Transverse colon (tissue), 4 donors: ENCODE data around the gene FCMR. TPM values are rescaled to one million over a fixed set of nuclear protein-coding genes. Genes with fewer than 3 reads are reported as not detected.

Experiments
- DNase-seq: peaks from one replicate; pipeline ENCODE4 v3.0.0-alpha.2; 2019
- H3K27ac ChIP-seq, 4 donors: fragments of 200-600 bp; sonication (generic); 2 replicates each; pipeline ENCODE4 v1.5.1; 2016 to 2018; ENCODE audit warnings: inconsistent platforms in 4 of 4
- H3K27me3 ChIP-seq: fragments of 200-600 bp; sonication (generic); 2 replicates; pipeline ENCODE4 v1.5.1; 2017; ENCODE audit warnings: inconsistent platforms
- H3K36me3 ChIP-seq, 4 donors: fragments of 200-600 bp; sonication (generic); 2 replicates each; pipeline ENCODE4 v1.5.1; 2017 to 2019; ENCODE audit warnings: inconsistent platforms in 4 of 4
- H3K4me1 ChIP-seq, 4 donors: fragments of 200-600 bp; sonication (generic); 2 replicates each; pipeline ENCODE4 v1.5.1; 2017 to 2020; ENCODE audit warnings: inconsistent platforms in 4 of 4
- H3K4me3 ChIP-seq, 4 donors: fragments of 200-600 bp; sonication (generic); 1 replicate in 1 of 4; 2 replicates in 3 of 4; pipeline versions ENCODE4 v1.5.1 to v1.6.1; 2017 to 2019; ENCODE audit warnings: inconsistent platforms in 4 of 4
- H3K9me3 ChIP-seq, 2 donors: fragments of 200-600 bp; sonication (generic); 2 replicates each; pipeline ENCODE4 v1.5.1; 2017 to 2019; ENCODE audit warnings: inconsistent platforms in 2 of 2
- EP300 ChIP-seq: sonication (generic); formaldehyde crosslinking; IDR thresholded peaks from one replicate; pipeline ENCODE4 v1.6.1; 2017; ENCODE audit warnings: antibody characterized with exemption, low read depth
- POLR2A ChIP-seq: fragments of 450-650 bp; IDR thresholded peaks from one replicate; pipeline ENCODE4 v1.6.1; 2016; ENCODE audit warnings: antibody characterized with exemption, mild to moderate bottlenecking, moderate library complexity
- POLR2AphosphoS5 ChIP-seq, 3 donors: sonication (generic); formaldehyde crosslinking; IDR thresholded peaks; one replicate each; pipeline ENCODE4 v1.6.1; 2016; ENCODE audit warnings: antibody characterized with exemption in 3 of 3
- WGBS, 2 donors: methylation state at CpG; one replicate each; pipeline ENCODE4 v1.1.5; 2018; ENCODE audit warnings: low coverage in 1 of 2; 5-methylcytosine and 5-hydroxymethylcytosine counted together
- in situ Hi-C, 4 donors: fragments of 200-750 bp; cut with MboI; loops; one replicate each; pipeline versions ENCODE4 v1.15.0 to v1.15.1; 2017; ENCODE audit warnings: low sequenced_read_pairs in 3 of 4, low pct_ligation_motif_present in 1 of 4, low pct_unique_long_range_greater_than_20kb in 1 of 4
- intact Hi-C: fragments of 100-400 bp; cut with DNase I; formaldehyde crosslinking; loops from one replicate; pipeline ENCODE4 v1.15.1; 2023; ENCODE audit warnings: low total_unique reads
- total RNA-seq, 4 donors: library from RNA; depleted of rRNA; stranded (reverse); fragments of >200 nt; gene quantifications; one replicate each; pipeline ENCODE4 v1.1.0, GENCODE V29; 2016
- TF ChIP-seq, protein P1 (sequence below), 5 experiments: fragments of 200-600 bp in 3 of 5; fragments of 450-650 bp in 2 of 5; sonication (generic) in 3 of 5; IDR thresholded peaks; 1 replicate in 2 of 5; 2 replicates in 3 of 5; pipeline ENCODE4 v1.5.1; 2016 to 2017; ENCODE audit warnings: antibody characterized with exemption in 5 of 5, inconsistent platforms in 3 of 5, mild to moderate bottlenecking in 2 of 5, moderate library complexity in 1 of 5

FCMR gene
- total RNA-seq, 4 donors from 2014 or later: 1.00 to 51.6 (median 15.9) TPM

DNA sequence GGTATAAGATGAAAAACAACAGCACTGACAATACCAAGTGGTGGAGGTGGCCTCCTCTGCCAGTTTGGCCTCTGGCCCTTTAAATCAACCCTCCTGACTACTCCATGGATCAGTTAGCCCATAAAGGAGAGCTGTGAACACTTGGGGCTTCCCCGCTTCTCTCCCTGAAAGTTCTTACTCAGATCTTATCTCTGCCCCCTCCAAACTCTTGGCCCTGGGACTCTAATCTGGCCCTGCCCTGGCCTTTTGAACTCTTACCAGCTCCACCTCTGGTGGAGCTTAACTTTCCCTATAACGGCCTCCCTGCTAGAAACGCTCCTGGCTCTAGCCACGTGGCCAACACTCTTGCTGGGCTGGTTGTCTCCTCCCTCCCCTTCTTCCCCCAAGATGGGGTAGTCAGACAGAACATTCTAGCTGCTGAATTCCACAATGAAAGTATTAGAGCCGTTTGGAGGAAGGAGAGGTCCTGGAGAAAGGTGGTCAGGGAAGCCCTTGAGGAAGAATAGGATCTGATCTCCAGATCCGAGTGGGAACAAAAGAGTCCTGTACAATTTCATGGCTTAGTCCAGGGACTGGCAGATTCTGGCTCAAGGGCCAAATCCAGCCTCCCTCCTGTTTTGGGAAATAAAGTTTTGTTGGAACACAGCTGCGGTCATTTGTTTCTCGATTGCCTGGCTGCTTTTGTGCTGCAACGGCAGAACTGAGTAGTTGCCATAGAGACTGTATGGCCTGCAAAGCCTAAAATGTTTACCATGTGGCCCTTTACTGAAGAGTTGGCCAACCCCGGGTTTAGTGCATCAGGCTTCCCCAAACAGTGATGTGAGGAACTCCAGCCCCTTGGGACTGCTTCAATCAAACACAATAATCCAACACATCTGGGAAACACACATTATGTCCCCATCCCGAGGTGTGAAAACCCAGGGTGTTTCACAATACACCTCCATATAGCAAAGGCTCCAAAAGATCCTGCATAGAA is 34.0 kb upstream of the FCMR start:
- in situ Hi-C loops: no loop called here

DNA sequence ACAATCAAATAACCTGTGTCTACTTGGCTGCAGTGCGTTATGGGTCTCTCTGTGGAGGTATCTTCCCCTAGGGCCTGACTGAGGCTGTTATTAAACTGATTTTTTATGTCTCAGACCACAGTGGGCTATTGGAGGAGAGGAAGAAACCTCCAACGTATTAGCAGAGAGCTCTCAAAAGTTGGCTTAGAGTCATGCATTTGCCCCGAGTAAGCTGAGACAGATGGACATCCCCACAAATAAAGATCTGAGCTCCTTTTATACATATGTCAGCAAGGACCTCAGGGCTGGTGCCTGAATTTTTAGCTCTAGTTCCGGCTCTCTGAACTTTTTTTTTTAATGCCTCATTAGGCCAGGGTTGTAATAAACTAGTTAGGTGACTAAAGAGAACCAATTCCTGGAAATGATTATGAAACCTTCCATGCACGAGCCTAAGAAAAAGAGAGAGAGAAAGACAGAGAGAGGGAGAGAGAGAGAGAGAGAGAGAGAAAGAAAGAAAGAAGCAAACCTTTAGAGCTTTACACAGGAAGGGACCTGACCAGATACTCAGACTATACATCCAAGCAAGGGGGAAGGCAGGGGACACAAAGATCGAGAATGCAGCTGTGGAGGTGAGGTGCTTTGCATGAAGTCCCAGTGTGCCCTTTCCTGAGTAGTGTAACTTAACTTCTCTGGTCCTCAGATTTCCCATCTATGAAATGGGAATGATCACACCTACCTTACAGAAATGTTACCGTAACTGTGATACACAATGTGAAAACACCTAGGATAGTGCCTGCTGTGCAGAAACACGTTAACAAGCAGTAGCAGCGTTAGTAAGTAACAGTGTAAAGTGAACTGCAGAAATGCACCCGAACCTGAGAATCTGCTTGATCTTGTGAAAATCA is 33.0 kb upstream of the FCMR start:
- 37 to 51% methylated on average over 7 to 10 of the region's 10 CpGs for WGBS, 2 donors
- in situ Hi-C loops: no loop called here

More for the DNA sequence above, 34.0 kb upstream of the FCMR start:
- Histone ChIP-seq H3K4me1 (peaks cover 7 to 56% (median 49%) of the 10 kb centered on the region in 4 donors), H3K36me3 (no peaks in the 10 kb centered on the region), H3K27ac (peak overlapping the region; percentile 85 to 90 (median 89)), H3K9me3 (no peaks in the 10 kb centered on the region), H3K27me3 (no peaks in the 10 kb centered on the region), H3K4me3 (no peak overlapping the region)
- TF ChIP-seq EP300 (peak; percentile 9), POLR2A (no peak), POLR2AphosphoS5 (IDR thresholded peaks at IDR 0.05) (peak in 1 of 3 donors; percentile 6)
- TF ChIP-seq, protein P1, sequence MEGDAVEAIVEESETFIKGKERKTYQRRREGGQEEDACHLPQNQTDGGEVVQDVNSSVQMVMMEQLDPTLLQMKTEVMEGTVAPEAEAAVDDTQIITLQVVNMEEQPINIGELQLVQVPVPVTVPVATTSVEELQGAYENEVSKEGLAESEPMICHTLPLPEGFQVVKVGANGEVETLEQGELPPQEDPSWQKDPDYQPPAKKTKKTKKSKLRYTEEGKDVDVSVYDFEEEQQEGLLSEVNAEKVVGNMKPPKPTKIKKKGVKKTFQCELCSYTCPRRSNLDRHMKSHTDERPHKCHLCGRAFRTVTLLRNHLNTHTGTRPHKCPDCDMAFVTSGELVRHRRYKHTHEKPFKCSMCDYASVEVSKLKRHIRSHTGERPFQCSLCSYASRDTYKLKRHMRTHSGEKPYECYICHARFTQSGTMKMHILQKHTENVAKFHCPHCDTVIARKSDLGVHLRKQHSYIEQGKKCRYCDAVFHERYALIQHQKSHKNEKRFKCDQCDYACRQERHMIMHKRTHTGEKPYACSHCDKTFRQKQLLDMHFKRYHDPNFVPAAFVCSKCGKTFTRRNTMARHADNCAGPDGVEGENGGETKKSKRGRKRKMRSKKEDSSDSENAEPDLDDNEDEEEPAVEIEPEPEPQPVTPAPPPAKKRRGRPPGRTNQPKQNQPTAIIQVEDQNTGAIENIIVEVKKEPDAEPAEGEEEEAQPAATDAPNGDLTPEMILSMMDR (IDR thresholded peaks at IDR 0.05): no peak
- DNase-seq: peak; percentile 80
- 15 to 28% methylated on average over 5 to 11 of the region's 11 CpGs for WGBS, 2 donors
- intact Hi-C loops: no loop called here

DNA sequence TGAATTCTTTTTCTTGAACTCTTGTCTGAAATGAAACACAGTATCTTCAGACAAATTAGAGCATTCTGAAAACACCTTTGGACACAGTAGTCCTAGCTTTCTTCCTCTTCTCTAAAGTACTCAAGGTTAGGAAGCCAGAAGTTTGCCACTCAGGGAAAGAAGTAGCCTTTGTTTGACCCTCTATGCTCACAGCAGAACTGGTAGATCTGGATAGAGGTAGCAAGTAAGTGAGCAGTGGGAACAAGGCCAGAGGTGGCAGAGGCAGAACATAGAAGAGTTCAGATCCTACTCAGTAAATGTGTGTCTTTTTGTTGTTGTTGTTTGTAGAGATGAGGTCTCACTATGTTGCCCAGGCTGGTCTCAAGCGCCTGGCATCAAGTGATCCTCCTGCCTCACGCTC is 31.9 kb upstream of the FCMR start:
- H3K27me3 ChIP-seq: no peaks in the 10 kb centered on the region
- TF ChIP-seq, protein P1 (IDR thresholded peaks at IDR 0.05): no peak
- TF ChIP-seq POLR2A (no peak), EP300 (no peak), POLR2AphosphoS5 (IDR thresholded peaks at IDR 0.05) (no peak)
- no peak for DNase-seq
- no peak overlapping the region for H3K4me3 ChIP-seq
- no peaks in the 10 kb centered on the region for H3K9me3 ChIP-seq
- 76% methylated on average over 2 of the region's 2 CpGs; no CpG with 5 or more reads in 1 of the 2 donors for WGBS, 2 donors
- H3K36me3 ChIP-seq: no peaks in the 10 kb centered on the region
- intact Hi-C loops: no loop called here
- peaks cover 7 to 72% (median 60%) of the 10 kb centered on the region in 4 donors for H3K4me1 ChIP-seq
- H3K27ac ChIP-seq: peak overlapping the region; percentile 85 to 90 (median 89)
- in situ Hi-C loops: no loop called here

More for the DNA sequence above, 33.0 kb upstream of the FCMR start:
- Histone ChIP-seq H3K27ac (peak overlapping the region; percentile 85 to 90 (median 89)), H3K4me1 (peaks cover 7 to 63% (median 53%) of the 10 kb centered on the region in 4 donors), H3K36me3 (no peaks in the 10 kb centered on the region), H3K4me3 (no peak overlapping the region), H3K9me3 (no peaks in the 10 kb centered on the region), H3K27me3 (no peaks in the 10 kb centered on the region)
- TF ChIP-seq POLR2A: no peak
- TF ChIP-seq EP300: no peak
- no peak for TF ChIP-seq POLR2AphosphoS5 (IDR thresholded peaks at IDR 0.05)
- TF ChIP-seq, protein P1 (IDR thresholded peaks at IDR 0.05): no peak
- no peak for DNase-seq
- intact Hi-C loops: no loop called here

DNA sequence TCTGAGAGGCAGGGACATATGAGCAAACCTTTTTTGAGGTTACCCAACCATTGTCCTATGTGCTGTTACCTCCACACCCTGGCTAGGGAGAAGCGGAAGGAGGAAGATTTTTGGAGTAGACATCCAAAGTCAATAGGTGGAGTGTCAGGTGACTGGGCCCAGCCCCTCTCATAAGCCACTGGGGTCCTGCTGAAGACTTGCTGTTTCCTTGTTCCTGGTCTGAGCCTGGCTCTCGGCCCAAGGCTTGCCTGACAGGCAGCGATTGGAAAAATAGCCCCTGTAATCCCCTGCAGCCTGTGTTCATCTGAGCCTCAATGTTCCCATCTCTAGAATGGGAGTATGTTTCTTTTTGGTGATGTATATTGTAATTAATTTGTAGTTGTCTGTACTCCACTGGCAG is 31.4 kb upstream of the FCMR start:
- no peaks in the 10 kb centered on the region for H3K36me3 ChIP-seq
- no peak overlapping the region for H3K4me3 ChIP-seq
- WGBS, 2 donors: 80 to 82% methylated on average over 1 to 3 of the region's 3 CpGs
- in situ Hi-C loops: no loop called here
- H3K27me3 ChIP-seq: no peaks in the 10 kb centered on the region
- peak overlapping the region; percentile 85 to 90 (median 89) for H3K27ac ChIP-seq
- H3K9me3 ChIP-seq: no peaks in the 10 kb centered on the region
- intact Hi-C loops: no loop called here
- peaks cover 8 to 76% (median 65%) of the 10 kb centered on the region in 4 donors for H3K4me1 ChIP-seq
- TF ChIP-seq, protein P1 (IDR thresholded peaks at IDR 0.05): no peak
- TF ChIP-seq EP300: peak; percentile 48
- TF ChIP-seq POLR2AphosphoS5 (IDR thresholded peaks at IDR 0.05): peak in 2 of 3 donors; percentile 33 to 56
- no peak for TF ChIP-seq POLR2A
- peak; percentile 85 for DNase-seq
